B cell (primary cell): ENCODE results near the gene ALOX5AP. TPM values are rescaled to one million over a fixed set of nuclear protein-coding genes. Genes with fewer than 3 reads are reported as not detected.

ENCODE experiments used
- ATAC-seq: fragments of 200-7000 bp; cut with Tn5 transposase; one replicate; pipeline ENCODE4 v1.10.0; 2021; ENCODE audit warnings: low read depth, mild to moderate bottlenecking, moderate number of reproducible peaks, moderate library complexity
- CTCF ChIA-PET: fragments of 350-600 bp; sonication (Branson Sonifier 250); formaldehyde crosslinking; loops from one replicate; lab custom pipeline; 2021; ENCODE audit warnings: antibody characterized with exemption, inconsistent platforms; lab: Charles Lee
- POLR2A ChIA-PET: fragments of 350-600 bp; sonication (Branson Sonifier 250); formaldehyde crosslinking; loops from one replicate; lab custom pipeline; 2021; ENCODE audit warnings: antibody characterized with exemption; lab: Charles Lee
- DNase-seq: peaks from one replicate; pipeline ENCODE4 v3.0.0; 2013
- H2AFZ ChIP-seq: 2 replicates; pipeline ENCODE4 v1.6.1; 2012; ENCODE audit warnings: mild to moderate bottlenecking, low read depth, low read length; ENCODE audit not compliant: insufficient read depth, poor library complexity, severe bottlenecking
- H3K27ac ChIP-seq, 2 donors: 1 replicate in 1 of 2; 2 replicates in 1 of 2; pipeline ENCODE4 v1.5.1; 2012 to 2013; ENCODE audit warnings: low read length in 2 of 2, mild to moderate bottlenecking in 2 of 2, moderate library complexity in 1 of 2
- H3K27me3 ChIP-seq, 4 experiments: fragments of 200-600 bp in 1 of 4; sonication (generic) in 1 of 4; replicated peaks in 1 of 4; 1 replicate in 2 of 4; 2 replicates in 2 of 4; pipeline versions ENCODE4 v1.6.1 to v1.7.0; 2013 to 2016; ENCODE audit warnings: low read length in 3 of 4, mild to moderate bottlenecking in 2 of 4, mixed read lengths in 1 of 4, moderate library complexity in 1 of 4; ENCODE audit not compliant: insufficient read depth in 4 of 4, control insufficient read depth in 3 of 4; ENCODE audit errors: control extremely low read depth in 1 of 4
- H3K36me3 ChIP-seq, 2 experiments: replicated peaks in 1 of 2; 1 replicate in 1 of 2; 2 replicates in 1 of 2; pipeline versions ENCODE4 v1.6.1 to v1.7.1; 2013; ENCODE audit warnings: low read length in 1 of 2; ENCODE audit not compliant: insufficient read depth in 2 of 2, control insufficient read depth in 1 of 2; ENCODE audit errors: control extremely low read depth in 1 of 2, extremely low read depth in 1 of 2
- H3K4me1 ChIP-seq, 2 donors: fragments of 200-600 bp in 1 of 2; sonication (generic) in 1 of 2; 1 replicate in 1 of 2; 2 replicates in 1 of 2; pipeline versions ENCODE4 v1.5.1 to v1.6.1; 2013 to 2017; ENCODE audit warnings: low read length in 2 of 2; ENCODE audit not compliant: control insufficient read depth in 2 of 2, insufficient read depth in 2 of 2
- H3K4me2 ChIP-seq: replicated peaks from 2 replicates; pipeline ENCODE3; 2012; ENCODE audit warnings: mild to moderate bottlenecking, low read depth, low read length; ENCODE audit not compliant: poor library complexity, severe bottlenecking
- H3K4me3 ChIP-seq, 5 experiments: fragments of 200-600 bp in 1 of 5; sonication (generic) in 1 of 5; 1 replicate in 3 of 5; 2 replicates in 2 of 5; pipeline versions ENCODE4 v1.5.1 to v1.7.0; 2011 to 2016; ENCODE audit warnings: low read length in 4 of 5, mild to moderate bottlenecking in 4 of 5, low read depth in 2 of 5, control low read depth in 1 of 5, moderate library complexity in 1 of 5; ENCODE audit not compliant: insufficient read depth in 1 of 5; ENCODE audit errors: control extremely low read depth in 1 of 5, extremely low read depth in 1 of 5
- H3K79me2 ChIP-seq: fragments of 200-600 bp; sonication (generic); one replicate; pipeline ENCODE4 v1.6.0; 2016; ENCODE audit warnings: low read length; ENCODE audit not compliant: control insufficient read depth, insufficient read depth
- H3K9ac ChIP-seq: fragments of 200-600 bp; sonication (generic); 2 replicates; pipeline ENCODE4 v1.6.1; 2017; ENCODE audit warnings: mild to moderate bottlenecking, low read length, moderate library complexity
- H3K9me3 ChIP-seq, 3 donors: one replicate each; pipeline versions ENCODE4 v1.6.1 to v1.7.1; 2013; ENCODE audit warnings: low read length in 2 of 3; ENCODE audit not compliant: control insufficient read depth in 2 of 3, insufficient read depth in 1 of 3; ENCODE audit errors: control extremely low read depth in 1 of 3
- H4K20me1 ChIP-seq: 2 replicates; pipeline ENCODE4 v1.6.0; 2012; ENCODE audit warnings: mild to moderate bottlenecking, low read length; ENCODE audit not compliant: insufficient read depth, control insufficient read depth, poor library complexity, severe bottlenecking
- H3K27ac Mint-ChIP-seq: one replicate; pipeline ENCODE4 v1.8.0; 2021; ENCODE audit warnings: mixed read lengths
- H3K27me3 Mint-ChIP-seq: one replicate; pipeline ENCODE4 v1.8.0; 2021; ENCODE audit warnings: mixed read lengths
- H3K4me1 Mint-ChIP-seq: one replicate; pipeline ENCODE4 v1.8.0; 2021; ENCODE audit warnings: mixed read lengths
- H3K4me3 Mint-ChIP-seq: one replicate; pipeline ENCODE4 v1.8.0; 2021; ENCODE audit warnings: mixed read lengths
- H3K9me3 Mint-ChIP-seq: one replicate; pipeline ENCODE4 v1.8.0; 2022; ENCODE audit warnings: mixed read lengths; ENCODE audit not compliant: insufficient read depth
- EZH2 ChIP-seq: IDR thresholded peaks from 2 replicates; pipeline ENCODE4 v1.6.1; 2012; ENCODE audit warnings: borderline replicate concordance, low read depth, mild to moderate bottlenecking, moderate library complexity, low read length; ENCODE audit not compliant: insufficient read depth, poor library complexity, severe bottlenecking
- WGBS: methylation state at CpG from one replicate; pipeline ENCODE4 v1.1.5; 2013; ENCODE audit warnings: missing lambda C conversion rate; ENCODE audit not compliant: insufficient coverage; 5-methylcytosine and 5-hydroxymethylcytosine counted together
- intact Hi-C: fragments of 100-400 bp; cut with micrococcal nuclease; formaldehyde crosslinking; loops from one replicate; pipeline ENCODE4 v1.10.0; 2022
- polyA plus RNA-seq: library from polyadenylated mRNA; depleted of rRNA; stranded (reverse); fragments of >200 nt; gene quantifications from 2 replicates; pipeline ENCODE4 v1.2.3, GENCODE V29; 2012
- total RNA-seq, 2 donors: library from RNA; stranded (reverse); fragments of 120-200 nt in 1 of 2; gene quantifications; 1 replicate in 1 of 2; 2 replicates in 1 of 2; pipeline versions ENCODE4 v1.2.3 to v1.2.4, GENCODE V29; 2013 to 2022
- TF ChIP-seq, protein P1 (sequence below): fragments of 200-600 bp; IDR thresholded peaks from one replicate; pipeline ENCODE4 v1.8.0; 2022; ENCODE audit warnings: antibody characterized with exemption, mild to moderate bottlenecking

Gene ALOX5AP
- total and polyA plus RNA-seq, 2 donors (not counting 1 experiment from before 2014, with no cell fraction given) = 81.4 to 87.5 TPM

DNA sequence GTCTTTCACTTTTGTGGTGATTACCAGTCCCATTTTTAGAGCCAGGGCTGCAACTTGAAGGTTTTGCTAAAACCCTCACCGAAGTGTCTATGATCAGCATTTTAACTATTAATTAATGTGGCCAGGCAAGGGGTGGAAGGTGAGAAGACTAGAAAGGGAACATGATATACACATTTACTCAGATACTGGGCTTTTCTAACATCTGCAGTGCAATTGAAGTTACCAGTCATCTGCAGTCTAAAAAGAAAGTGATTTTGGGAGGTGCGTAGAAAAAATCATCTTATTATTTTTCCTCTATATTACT is 481 bp downstream of the ALOX5AP start:
- H3K27me3 Mint-ChIP-seq = no peaks in the 10 kb centered on the region
- Histone ChIP-seq H3K79me2 (peaks cover 68% of the 10 kb centered on the region), H2AFZ (peak overlapping the region; percentile 57), H3K4me1 (peaks cover 61 to 68% of the 10 kb centered on the region in 2 donors), H3K9me3 (no peaks in the 10 kb centered on the region), H3K27me3 (no peaks in the 10 kb centered on the region), H3K4me3 (peak overlapping the region; percentile 40 to 98 (median 63)), H3K27ac (peak overlapping the region; percentile 59 to 80), H3K4me2 (peak overlapping the region; percentile 72), H3K36me3 (no peaks in the 10 kb centered on the region), H3K9ac (peak overlapping the region; percentile 67), H4K20me1 (no peaks in the 10 kb centered on the region)
- no CpG with 5 or more reads among the region's 2 CpGs for WGBS
- peaks cover 68% of the 10 kb centered on the region for H3K4me1 Mint-ChIP-seq
- POLR2A ChIA-PET = interaction anchor here (0.6 to 1.2 kb wide), 5 partner anchors 8 to 365 kb away, joined by 3 to 11 read pairs (median 7); partner anchors contain the start of gene USPL1
- H3K27ac Mint-ChIP-seq = peak overlapping the region; percentile 99
- intact Hi-C loops = loop anchor here (1.0 to 10.0 kb wide), 7 partner anchors 8 to 1241 kb away; partner anchors contain the start of genes SLC7A1 and USPL1
- TF ChIP-seq, protein P1, sequence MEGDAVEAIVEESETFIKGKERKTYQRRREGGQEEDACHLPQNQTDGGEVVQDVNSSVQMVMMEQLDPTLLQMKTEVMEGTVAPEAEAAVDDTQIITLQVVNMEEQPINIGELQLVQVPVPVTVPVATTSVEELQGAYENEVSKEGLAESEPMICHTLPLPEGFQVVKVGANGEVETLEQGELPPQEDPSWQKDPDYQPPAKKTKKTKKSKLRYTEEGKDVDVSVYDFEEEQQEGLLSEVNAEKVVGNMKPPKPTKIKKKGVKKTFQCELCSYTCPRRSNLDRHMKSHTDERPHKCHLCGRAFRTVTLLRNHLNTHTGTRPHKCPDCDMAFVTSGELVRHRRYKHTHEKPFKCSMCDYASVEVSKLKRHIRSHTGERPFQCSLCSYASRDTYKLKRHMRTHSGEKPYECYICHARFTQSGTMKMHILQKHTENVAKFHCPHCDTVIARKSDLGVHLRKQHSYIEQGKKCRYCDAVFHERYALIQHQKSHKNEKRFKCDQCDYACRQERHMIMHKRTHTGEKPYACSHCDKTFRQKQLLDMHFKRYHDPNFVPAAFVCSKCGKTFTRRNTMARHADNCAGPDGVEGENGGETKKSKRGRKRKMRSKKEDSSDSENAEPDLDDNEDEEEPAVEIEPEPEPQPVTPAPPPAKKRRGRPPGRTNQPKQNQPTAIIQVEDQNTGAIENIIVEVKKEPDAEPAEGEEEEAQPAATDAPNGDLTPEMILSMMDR = no peak
- TF ChIP-seq EZH2 = no peak
- no peaks in the 10 kb centered on the region for H3K9me3 Mint-ChIP-seq
- CTCF ChIA-PET = interaction anchor here (0.6 to 0.7 kb wide), 2 partner anchors 20 to 359 kb away, joined by 3 to 4 read pairs; no protein-coding TSS in a partner anchor
- H3K4me3 Mint-ChIP-seq = peak overlapping the region; percentile 99
- ATAC-seq = no peak
- DNase-seq = no peak
